Fibroblast of skin of left biceps (primary cell): ENCODE measurements around the gene RNF145.
"Not testable (repeated sequence)": the region's sequence is repeated elsewhere in the genome, so short reads cannot be mapped to it uniquely, and the experiment has no call there.

ENCODE experiments used
- DNase-seq, 2 experiments: peaks; one replicate each; pipeline ENCODE4 v3.0.0-alpha.2; 2013; ENCODE audit warnings: low read depth in 2 of 2

Gene RNF145

DNA sequence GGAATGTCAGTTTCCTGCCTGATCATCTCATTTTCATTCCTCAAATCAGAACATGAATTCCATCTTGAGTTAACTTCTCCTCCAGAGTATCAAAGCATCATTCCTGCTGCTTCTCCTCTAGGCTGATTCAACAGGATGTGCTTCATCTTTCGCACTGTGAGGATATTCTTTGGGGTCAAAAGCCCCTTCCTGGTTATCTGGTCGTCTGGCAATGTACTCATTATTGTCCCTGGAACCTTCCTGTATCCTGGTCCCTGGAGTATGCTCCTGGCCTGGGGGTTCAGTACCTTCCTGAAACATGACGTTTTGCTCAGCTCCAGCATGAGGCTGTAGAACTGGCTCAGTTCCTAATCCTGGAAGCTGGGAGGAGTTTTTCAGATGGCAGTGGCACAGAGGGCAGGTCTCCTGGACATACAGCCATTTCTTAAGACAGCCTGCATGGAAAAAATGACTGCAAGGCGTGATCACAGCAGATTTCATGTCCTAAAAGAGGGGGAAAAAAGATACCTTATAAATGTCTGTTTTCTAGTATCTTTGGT is 50.7 kb downstream of the RNF145 start:
- not testable (repeated sequence) for DNase-seq

DNA sequence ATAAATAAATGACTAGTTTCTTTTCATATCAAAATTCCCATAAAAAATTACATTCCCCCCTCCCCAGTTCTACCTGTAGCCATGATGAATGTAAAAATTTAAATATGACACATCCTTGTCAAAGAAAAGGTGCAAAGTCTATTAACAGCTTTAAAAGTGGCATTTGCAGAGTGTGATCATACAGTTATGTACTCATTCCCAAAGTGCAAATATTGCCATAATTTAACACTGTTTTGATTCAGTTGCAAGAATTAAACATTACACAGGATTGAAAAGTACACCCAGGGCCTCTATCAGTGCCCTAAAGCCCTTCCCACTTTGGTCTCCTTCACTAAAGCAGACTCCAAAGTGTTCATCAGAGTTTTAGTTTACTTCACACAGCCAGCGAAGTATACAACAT is 51.8 kb downstream of the RNF145 start:
- no peak for DNase-seq

DNA sequence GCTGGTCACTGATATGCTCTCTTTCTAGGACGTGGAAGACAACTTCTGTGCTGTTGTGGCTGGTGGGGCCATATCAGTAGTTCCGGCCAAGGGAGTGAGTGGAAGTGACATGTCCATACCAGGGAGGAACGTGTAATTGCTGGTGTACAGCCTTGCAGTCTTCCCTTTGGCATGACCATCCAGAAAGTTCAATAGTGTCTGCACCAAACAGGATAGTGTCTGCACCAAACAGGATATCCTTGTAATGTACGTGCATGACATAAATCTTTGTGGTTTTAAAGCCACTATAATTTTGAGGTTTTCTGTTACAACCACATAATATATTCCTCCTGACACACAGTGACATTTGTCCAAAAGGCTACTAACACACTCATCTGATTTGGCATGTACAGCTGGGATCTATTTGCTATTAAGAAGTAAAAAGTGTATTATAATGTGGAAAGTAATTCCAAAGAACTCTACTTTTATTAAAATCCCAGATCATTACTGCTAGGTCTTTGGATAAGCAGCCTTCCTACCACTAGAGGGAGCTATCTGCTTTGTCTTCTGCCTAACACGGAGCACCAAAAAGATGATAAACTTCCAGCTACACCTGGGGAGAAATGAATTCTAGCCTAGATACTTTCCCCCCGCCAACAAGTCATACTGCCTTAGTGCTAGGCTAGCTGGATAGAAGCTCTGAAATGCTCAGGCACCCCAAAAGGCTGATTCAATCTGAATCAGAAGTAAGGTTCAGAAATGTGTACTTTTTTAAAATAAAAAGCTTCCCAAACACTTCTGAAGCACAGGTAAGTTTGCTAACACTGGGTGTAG is 52.7 kb downstream of the RNF145 start:
- DNase-seq: peak; percentile 27 to 29

DNA sequence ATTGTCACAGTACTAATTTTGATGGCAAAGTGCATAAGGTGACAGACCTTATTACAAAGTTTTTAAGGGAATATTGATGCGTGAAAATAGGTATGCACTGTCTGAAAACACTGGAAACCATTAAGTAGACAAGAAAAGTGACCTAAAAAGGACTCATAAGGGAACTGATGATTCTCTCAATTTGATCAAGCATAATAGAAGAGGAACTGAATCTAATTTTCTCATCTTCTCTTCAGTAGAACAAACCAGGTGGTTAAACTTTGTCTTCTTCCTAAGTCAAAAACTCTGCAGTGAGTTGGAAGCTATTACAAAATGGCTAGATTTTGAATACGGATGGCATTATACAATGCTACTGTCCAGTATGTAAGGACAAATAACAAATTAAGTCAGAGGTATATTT is 53.4 kb downstream of the RNF145 start:
- DNase-seq: no peak

DNA sequence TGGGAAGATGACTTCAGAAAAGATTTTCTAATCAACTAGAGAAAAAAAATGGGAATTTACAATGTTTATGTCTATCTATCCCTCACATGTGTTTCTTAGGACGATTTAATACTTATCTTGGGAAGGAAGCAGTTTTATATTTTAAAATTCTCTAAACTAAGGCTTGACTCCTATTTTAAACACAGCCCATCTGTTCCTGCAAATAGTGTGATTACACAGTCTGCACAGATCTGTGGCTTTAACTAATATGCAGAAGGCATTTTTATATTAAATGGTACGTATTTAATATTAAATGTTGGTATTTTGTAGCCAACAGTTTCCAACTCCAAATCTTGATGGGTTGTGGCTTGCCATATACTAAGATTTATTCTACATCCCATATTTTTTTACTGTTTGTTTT is 56.5 kb downstream of the RNF145 start:
- no peak for DNase-seq

DNA sequence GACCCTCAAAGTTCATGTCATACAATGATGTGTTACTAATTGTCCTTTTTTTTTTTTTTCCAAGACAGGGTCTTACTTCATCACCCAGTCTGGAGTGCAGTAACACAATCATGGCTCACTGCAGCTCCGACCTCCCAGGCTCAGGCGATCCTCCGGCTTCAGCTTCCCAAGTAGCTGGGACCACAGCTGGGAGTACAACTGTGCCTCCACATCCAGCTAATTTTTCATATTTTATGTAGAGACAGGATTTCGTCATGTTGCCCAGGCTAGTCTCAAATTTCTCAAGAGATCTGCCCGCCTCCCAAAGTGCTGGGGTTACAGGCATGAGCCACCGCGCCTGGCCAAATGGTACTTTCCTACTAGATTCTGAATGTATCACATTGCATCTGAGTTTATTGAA is 60.3 kb downstream of the RNF145 start:
- no peak for DNase-seq

DNA sequence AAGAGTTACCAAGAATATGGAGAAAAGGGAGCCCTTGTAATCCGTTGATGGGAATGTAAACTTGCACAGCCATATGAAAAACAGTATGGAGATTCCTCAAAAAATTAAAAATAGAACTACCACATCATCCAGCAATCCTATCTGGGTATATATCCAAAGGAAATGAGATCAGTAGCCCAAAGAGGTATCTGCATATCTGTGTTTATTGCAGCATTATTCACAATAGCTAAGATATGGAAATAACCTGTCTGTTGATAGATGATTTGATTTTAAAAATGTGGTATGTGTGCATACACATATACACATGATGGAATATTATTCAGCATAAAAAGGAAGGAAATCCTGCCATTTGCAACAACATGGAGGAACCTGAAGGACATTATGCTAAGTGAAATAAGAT is 61.4 kb downstream of the RNF145 start:
- no peak for DNase-seq

DNA sequence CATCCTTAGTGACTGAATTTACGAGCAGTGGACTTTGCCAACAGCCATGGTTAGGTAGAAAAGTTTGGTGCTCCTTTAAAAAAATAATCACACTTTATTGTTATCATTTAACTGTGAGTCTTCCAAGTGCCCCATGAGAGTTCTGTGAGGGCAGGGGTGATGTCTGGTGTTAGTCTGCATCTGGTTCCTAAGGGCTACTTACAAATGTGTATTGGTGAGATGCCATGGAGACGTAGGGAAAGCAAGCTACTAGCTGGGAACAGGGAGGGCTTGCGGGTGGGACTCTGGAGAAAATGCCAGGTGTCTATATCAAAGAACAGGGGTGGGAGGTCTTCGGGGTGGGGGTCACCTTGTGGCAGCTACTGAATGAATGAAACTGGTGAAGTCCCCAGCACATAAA is 62.5 kb downstream of the RNF145 start:
- no peak for DNase-seq

DNA sequence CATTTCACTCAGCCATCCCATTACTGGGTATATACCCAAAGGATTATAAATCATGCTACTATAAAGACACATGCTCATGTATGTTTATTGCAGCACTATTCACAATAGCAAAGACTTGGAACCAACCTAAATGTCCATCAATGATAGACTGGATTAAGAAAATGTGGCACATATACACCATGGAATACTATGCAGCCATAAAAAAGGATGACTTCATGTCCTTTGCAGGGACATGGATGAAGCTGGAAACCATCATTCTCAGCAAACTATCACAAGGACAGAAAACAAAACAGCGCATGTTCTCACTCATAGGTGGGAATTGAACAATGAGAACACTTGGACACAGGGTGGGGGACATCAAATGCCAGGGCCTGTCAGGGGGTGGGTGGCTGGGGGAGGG is 64.2 kb downstream of the RNF145 start:
- DNase-seq: not testable (repeated sequence)

DNA sequence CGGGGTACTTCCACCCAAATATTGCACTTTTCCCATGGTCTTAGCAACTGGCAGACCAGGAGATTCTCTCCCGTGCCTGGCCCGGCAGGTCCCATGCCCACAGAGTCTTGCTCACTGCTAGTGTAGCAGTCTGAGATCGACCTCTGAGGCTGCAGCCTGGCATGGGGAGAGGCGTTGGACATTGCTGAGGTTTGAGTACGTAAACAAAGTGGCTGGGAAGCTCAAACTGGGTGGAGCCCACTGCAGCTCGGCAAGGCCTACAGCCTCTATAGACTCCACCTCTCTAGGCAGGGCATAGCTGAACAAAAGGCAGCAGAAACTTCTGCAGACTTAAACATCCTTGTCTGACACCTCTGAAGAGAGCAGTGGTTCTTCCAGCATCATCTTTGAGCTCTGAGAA is 69.6 kb downstream of the RNF145 start:
- no peak for DNase-seq

DNA sequence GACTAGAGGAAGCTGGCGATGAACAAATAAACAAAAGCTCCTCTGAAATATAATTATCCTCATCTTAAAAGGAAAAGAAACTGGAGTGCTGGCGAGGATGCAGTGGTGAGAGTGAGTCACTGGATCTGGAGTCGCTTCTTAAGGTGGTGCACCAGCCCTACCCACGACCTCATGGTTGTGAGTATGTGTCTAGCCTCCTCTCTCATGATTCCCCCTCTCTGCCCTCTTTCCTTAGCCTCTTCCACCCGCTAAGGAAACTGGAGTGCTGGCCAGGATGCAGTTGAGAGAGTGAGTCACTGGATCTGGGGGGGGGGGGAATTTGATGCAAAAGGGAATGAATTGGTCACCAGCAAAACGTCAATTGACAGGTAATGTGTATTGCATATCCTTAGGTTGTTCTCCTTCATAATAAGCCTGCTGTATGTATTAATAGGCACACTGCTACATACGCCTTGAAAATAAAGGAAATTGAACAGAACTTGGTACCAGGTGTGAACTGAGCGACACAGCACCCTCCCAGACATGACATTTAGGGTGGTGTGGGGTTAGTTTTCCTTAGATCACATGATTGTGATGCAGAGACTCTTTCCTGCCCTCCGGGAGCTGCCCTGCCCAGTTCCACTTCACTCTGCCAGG is 73.3 kb downstream of the RNF145 start:
- peak; percentile 16 to 21 for DNase-seq

DNA sequence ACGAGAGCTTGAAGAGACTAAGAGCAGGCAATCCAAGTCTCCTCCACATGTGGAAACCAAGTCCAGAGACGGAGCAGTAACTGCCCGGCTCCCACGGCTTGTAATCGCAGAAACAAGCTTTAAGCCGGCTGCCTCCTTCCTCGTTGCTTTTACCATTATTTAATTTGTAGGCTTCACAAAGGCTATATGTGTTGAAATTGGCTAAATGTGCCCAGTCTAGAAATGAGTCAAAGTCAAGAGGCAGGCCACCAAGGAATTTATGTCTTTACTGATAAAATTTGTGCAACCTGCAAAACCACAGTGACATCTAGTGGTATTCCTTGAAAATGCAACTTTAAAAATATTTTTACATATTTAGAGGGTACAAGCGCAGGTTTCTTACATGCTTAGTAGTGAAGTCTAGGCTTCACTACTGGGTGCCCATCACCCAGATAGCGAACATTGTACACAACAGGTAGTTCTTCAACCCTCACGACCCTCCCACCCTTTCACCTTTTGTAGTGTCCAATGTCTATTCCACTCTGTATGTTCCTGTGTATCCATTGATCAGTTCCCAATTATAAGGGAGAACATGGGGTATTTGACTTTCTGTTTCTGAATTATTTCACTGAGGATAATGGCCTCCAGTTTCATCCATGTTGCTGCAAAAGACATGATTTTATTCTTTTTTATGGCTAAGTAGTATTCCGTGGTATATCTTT is 76.2 kb downstream of the RNF145 start:
- peak; percentile 53 to 56 for DNase-seq

DNA sequence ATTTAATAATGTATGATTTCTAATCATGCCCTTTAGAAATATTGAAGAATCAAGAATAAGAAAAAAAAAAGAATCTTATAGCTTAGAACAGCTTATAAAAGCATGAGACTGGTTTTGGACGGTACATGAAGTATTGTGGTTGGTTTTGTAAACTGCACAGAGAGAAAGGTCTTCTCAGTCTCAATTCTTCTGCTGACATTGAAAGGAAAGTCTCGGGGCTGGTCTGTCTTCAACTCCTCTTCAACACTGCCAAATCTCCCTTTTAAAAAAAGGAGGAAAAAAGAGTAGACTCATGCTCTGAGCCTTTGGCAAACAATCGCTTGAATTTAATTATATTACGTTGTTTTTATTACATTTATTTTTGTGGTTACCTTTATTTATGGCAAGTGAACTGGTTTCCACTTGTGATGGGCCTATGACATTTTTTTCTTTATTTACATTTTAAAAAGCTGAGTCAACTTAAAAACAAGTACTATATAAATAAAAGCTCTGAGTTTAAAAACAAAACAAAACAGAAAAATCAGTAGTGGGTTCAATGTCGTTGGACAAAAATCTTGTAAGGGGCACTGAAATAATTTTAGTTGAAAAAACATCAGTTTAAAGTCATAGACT is 76.8 kb downstream of the RNF145 start:
- no peak for DNase-seq

DNA sequence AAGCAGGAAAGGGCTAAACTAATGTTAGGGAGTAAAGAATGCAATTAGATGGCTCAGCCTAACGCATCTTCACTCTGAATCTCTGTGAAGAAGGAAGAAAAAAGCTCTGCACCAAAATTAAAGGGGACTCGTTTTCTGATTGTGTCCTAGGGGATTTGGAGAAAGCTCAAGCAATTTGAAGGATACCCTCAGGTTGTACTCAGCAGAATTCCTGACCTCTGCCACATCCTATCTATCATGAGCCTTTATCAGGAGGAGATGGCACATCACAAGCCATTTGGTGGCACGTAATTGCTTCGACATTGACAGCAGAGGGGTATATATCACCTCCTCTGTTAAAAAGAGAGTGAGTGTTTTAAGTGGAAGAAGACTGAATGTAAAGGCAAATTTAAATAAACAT is 77.4 kb downstream of the RNF145 start:
- no peak for DNase-seq

DNA sequence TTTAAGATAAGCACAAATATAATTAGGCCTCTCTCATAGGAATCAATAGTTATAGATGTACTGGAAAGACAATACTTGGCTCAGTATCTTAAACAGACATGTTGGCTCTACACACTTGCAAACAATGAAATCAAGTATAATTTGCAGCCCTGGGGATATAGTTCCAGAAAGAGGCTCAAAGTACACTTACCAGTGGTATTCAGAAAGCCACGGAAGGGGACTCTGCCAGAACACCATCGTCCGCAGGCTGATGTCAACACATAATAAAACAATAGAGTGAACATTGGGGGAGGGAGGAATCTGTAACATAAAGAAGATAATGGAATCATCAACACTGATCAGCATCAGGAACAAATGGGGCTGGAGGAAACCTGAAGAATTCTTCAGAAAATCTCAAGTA is 78.5 kb downstream of the RNF145 start:
- DNase-seq: peak; percentile 33 to 37

DNA sequence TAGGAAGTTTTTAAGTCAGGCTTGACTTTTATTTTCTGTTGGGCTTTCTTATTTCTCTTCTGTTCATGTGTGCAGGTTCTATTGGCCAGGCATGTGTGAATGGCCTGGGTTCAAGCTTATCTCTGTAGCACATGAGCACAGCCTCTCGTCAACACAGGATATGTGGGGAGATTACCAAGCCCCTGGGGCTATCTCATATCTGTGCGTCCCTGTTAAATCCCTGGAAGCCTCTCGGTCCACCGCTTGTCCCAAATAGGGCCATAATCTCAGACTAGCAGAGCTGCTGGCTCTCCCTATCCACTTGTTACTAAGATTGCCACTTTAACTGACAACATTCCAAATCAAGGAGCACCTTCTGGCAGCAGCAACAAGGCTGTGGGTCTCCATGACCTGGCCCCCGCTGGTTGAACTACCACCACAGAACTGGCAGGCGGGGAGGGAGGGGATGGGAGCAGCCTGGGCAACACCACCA is 81.2 kb downstream of the RNF145 start:
- DNase-seq: no peak

DNA sequence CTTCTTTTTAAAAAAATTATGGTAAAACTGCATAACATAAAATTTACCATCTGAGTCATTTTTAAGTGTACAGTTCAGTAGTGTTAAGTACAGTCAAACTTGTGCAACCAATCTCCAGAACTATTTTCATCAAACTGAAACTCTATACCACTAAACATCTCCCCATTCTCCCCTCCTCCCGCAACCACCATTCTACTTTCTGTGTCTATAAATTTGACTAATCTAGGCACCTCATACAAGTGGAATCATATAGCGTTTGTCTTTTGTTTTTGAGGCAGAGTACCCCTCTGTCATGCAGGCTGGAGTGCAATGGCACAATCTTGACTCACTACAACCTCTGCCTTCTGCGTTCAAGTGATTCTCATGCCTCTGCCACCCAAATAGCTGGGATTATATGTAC is 85.7 kb downstream of the RNF145 start:
- no peak for DNase-seq

DNA sequence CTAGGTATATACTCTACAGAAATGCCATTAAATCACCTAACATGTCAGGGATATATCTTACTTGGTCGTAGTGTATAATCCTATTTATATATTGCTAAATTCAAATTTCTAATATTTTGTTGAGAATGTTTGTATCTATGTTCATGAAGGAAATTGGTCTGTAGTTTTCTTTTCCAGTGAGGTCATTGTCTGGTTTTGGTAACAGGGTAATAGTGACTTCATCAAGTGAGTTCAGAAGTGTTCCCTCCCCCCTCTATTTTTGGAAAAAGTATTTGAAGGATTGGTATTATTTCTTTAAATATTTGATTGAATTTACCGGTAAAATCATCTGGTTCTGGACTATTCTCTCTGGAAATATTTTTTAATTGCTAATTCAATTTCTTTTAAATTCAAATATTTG is 86.2 kb downstream of the RNF145 start:
- DNase-seq: no peak

DNA sequence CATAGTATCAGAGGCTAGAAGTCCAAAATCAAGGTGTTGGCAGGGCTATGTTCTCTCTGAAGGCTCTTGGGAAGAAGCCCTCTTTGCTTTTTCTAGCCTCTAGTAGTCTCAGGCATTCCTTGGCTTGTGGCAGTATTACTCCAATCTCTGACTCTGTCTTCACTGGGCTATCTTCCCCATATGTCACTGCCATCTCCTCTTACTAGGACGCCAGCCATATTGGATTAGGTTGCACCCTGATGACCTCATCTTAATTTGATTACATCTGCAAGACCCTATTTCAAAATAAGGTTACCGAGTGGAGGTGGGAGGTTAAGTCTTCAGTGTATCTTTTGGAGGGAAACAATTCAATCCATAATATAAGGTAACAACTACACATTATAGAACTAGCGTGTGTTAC is 88.3 kb downstream of the RNF145 start:
- DNase-seq: no peak

DNA sequence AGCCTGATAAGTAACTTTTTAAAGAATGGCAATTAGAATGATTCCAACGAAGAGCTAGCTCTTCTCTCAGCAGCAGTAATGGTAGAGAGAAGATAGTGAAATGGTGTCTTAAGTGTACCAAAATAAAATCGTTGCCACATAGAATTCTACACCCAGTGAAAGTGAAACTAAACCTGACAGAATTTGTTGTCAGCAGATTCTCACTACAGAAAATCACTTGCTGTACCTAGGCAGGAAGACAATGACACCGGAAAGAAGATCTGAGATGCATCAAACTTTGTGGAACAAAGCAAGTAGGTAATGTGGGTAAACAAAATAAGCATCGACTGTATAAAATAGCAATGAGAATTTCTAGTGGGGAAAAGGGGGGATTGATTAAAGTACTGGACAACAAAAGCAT is 88.9 kb downstream of the RNF145 start:
- no peak for DNase-seq

DNA sequence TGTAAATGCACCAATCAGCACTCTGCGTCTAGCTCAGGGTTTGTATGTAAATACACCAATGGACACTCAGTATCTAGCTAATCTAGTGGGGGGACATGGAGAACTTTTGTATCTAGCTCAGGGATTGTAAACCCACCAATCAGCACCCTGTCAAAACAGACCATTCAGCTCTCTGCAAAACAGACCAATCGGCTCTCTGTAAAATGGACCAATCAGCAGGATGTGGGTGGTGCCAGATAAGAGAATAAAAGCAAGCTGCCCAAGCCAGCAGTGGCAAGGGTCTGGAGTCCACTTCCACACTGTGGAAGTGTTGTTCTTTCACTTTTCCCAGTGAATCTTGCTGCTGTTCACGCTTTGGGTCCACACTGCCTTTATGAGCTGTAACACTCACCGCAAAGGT is 89.5 kb downstream of the RNF145 start:
- not testable (repeated sequence) for DNase-seq
